Islet precursor cell (in vitro differentiated cells): ENCODE data around the gene ZNF513.
"Not testable (repeated sequence)": the region's sequence is repeated elsewhere in the genome, so short reads cannot be mapped to it uniquely, and the experiment has no call there.

Experiments
- DNase-seq: peaks from one replicate; pipeline ENCODE4 v3.0.0-alpha.2; 2018

Gene ZNF513

GRCh38 chr2:27354597-27354927 is 26.0 kb downstream of the ZNF513 start:
- no peak for DNase-seq

GRCh38 chr2:27353762-27354596 is 26.6 kb downstream of the ZNF513 start:
- no peak for DNase-seq

DNA sequence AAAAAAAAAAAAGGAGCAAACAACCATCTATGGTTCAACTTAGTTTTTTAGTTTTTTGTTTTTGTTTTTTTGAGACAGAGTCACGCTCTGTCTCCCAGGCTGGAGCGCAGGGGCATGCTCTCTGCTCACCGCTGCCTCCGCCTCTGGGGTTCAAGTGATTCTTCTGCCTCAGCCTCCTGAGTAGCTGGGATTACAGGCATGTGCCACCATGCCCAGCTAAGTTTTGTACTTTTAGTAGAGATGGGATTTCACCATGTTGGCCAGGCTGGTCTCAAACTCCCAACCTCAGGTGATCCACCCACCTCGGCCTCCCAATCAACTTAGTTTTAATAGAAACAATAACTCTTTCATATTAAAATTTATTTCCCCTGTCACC is 27.2 kb downstream of the ZNF513 start:
- not testable (repeated sequence) for DNase-seq

DNA sequence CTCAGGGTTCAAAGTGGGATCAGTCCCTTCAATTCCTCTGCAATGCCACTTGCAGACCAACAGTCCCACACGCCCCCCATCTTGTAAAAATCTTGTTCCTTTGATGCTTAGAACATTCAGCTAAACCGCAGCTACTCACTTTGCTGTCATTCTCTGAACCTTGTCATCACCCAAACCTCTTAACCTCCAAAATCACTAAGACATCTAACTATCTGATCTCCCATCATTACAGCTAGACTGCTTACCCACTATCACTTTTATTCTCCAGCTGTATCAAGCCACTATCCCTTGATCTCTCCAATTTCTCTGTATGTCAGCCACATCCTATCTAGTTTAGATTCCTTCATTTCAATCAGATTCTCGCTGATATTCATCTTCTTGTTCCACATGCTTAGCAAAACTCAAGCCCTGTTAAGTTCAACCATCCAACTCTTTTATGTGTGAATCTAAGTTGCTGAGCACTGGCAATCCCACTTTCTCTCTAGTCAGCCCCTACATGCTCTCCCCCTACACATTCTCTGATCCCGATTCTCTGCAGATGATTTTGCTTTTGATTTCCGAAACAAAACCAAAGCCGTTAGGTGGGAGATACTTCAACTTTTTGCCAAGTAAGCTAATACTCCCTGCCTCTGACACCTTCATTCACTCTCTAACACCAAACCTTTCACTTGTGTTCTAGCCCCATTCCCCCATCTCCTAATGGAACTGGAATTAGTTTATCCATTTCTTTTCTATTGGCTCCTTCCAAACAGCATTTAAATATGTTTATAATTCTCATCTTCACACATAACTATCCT is 28.5 kb downstream of the ZNF513 start:
- DNase-seq = no peak

DNA sequence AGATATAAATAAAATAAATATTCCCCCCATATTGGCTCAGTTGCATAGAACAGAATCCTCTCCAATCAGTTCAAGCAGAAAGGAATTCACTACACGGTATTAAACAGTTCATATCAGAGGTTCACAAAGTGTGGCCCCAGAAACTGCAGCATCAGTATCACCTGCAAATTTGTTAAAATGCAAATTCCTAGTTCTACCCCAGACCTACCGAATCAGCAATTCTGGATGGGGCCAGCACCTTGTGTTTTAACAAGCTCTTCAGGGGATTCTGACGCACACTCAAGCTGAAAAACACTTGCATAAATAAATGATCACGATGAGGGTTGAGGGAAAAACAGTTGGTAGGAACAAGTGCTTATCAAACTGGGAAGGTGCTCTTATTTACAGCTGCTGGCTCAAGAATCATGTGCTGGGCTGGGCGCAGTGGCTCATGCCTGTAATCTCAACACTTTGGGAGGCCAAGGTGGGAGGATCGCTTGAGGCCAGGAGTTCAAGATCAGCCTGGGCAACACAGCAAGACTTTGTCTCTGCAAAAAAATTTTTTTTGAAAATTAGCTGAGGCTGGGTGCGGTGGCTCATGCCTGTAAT is 30.3 kb downstream of the ZNF513 start:
- DNase-seq = no peak

DNA sequence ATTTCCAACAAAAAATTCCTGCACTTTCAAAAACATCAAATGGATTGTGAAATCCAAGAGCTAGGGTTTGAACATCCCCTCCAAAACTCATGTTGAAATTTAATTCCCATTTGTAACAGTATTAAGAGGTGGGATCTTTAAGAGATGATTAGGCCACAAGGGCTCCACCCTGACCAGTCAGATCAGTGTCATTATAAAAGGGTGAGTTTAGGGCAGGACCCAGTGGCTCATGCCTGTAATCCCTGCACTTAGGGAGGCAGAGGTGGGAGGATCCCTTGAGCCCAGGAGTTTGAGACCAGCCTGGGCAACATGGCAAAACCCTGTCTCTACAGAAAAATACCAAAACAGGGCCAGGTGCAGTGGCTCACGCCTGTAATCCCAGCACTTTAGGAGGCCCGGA is 32.9 kb downstream of the ZNF513 start:
- DNase-seq = no peak

GRCh38 chr2:27336173-27336572 is 44.4 kb downstream of the ZNF513 start:
- no peak for DNase-seq

GRCh38 chr2:27335311-27335710 is 45.2 kb downstream of the ZNF513 start:
- DNase-seq = no peak
